GM12874 (cell line): ENCODE measurements around the gene NELFA.

ENCODE experiments used
- CTCF ChIP-seq: IDR thresholded peaks from 2 replicates; pipeline ENCODE4 v1.5.1; 2011; ENCODE audit warnings: low read depth, mild to moderate bottlenecking, control low read depth, low read length, moderate library complexity; ENCODE audit not compliant: insufficient read depth

NELFA gene

GRCh38 chr4:1978741-1979476 is 29.9 kb downstream of the NELFA start:
- TF ChIP-seq CTCF, result no peak

GRCh38 chr4:1978226-1978625 is 30.5 kb downstream of the NELFA start:
- TF ChIP-seq CTCF, result no peak

- no peak for TF ChIP-seq CTCF
Observed at GRCh38 chr4:1976416-1977352, 32.1 kb downstream of the NELFA start.

- TF ChIP-seq CTCF, result no peak
Observed at GRCh38 chr4:1975880-1976279, 32.9 kb downstream of the NELFA start.

- TF ChIP-seq CTCF, result no peak
Observed at GRCh38 chr4:1975391-1975801, 33.4 kb downstream of the NELFA start.

- TF ChIP-seq CTCF, result no peak
Observed at GRCh38 chr4:1974840-1975239, 33.9 kb downstream of the NELFA start.

- no peak for TF ChIP-seq CTCF
Observed at GRCh38 chr4:1973661-1974060, 35.1 kb downstream of the NELFA start.
